Stomach (tissue), 9 donors: ENCODE results near the gene PCDHGB2. TPM values are rescaled to one million over a fixed set of nuclear protein-coding genes. Genes with fewer than 3 reads are reported as not detected.

Source experiments
- DNase-seq, 2 donors: peaks; one replicate each; pipeline versions ENCODE4 v3.0.0 to v3.0.0-alpha.2; 2013 to 2019
- H3K27ac ChIP-seq, 5 donors: fragments of 200-600 bp in 4 of 5; sonication (generic) in 4 of 5; one replicate each; pipeline ENCODE4 v1.5.1; 2013 to 2019; ENCODE audit warnings: mild to moderate bottlenecking in 1 of 5, moderate library complexity in 1 of 5
- H3K27me3 ChIP-seq, 3 donors: fragments of 200-600 bp; sonication (generic); one replicate each; pipeline ENCODE4 v1.5.1; 2017 to 2019; ENCODE audit warnings: mixed run types in 1 of 3
- H3K36me3 ChIP-seq, 4 donors: fragments of 200-600 bp; sonication (generic); 1 replicate in 3 of 4; 2 replicates in 1 of 4; pipeline ENCODE4 v1.5.1; 2016 to 2019
- H3K4me1 ChIP-seq, 4 donors: fragments of 200-600 bp; sonication (generic); one replicate each; pipeline ENCODE4 v1.5.1; 2016 to 2019
- H3K4me3 ChIP-seq, 4 donors: fragments of 200-600 bp; sonication (generic) in 3 of 4; one replicate each; pipeline ENCODE4 v1.5.1; 2016 to 2019; ENCODE audit warnings: mild to moderate bottlenecking in 1 of 4
- H3K9me3 ChIP-seq, 4 donors: fragments of 200-600 bp; sonication (generic); one replicate each; pipeline ENCODE4 v1.5.1; 2016 to 2019
- CTCF ChIP-seq, 7 experiments: fragments of 450-650 bp in 4 of 7; fragments of 200-600 bp in 3 of 7; sonication (generic) in 3 of 7; IDR thresholded peaks; one replicate each; pipeline ENCODE4 v1.5.1; 2016 to 2019; ENCODE audit warnings: antibody characterized with exemption in 7 of 7, control low read depth in 2 of 7, mild to moderate bottlenecking in 1 of 7
- EP300 ChIP-seq: sonication (generic); formaldehyde crosslinking; IDR thresholded peaks from one replicate; pipeline ENCODE4 v1.6.1; 2017; ENCODE audit warnings: antibody characterized with exemption
- POLR2A ChIP-seq, 4 donors: fragments of 450-650 bp; IDR thresholded peaks; one replicate each; pipeline ENCODE4 v1.6.1; 2016; ENCODE audit warnings: antibody characterized with exemption in 4 of 4, control low read depth in 2 of 4, mild to moderate bottlenecking in 1 of 4, moderate library complexity in 1 of 4
- POLR2AphosphoS5 ChIP-seq, 3 donors: sonication (generic); formaldehyde crosslinking; IDR thresholded peaks; one replicate each; pipeline ENCODE4 v1.6.1; 2016; ENCODE audit warnings: antibody characterized with exemption in 3 of 3
- WGBS, 5 donors: extraction: QIAGEN DNeasy Blood & Tissue Kit in 3 of 5; methylation state at CpG; one replicate each; pipeline versions ENCODE4 v1.1.5 to v1.1.7; 2013 to 2018; 5-methylcytosine and 5-hydroxymethylcytosine counted together
- intact Hi-C: fragments of 100-400 bp; cut with DNase I; formaldehyde crosslinking; loops from one replicate; pipeline ENCODE4 v1.15.1; 2023; ENCODE audit warnings: low total_unique reads
- polyA plus RNA-seq, 3 donors: library from polyadenylated mRNA; stranded (reverse); fragments of 200-250 nt; gene quantifications; one replicate each; pipeline ENCODE4 v1.2.3, GENCODE V29; 2013
- total RNA-seq, 5 donors: library from RNA; depleted of rRNA; stranded (reverse); fragments of >200 nt; gene quantifications; one replicate each; pipeline versions ENCODE4 v1.1.0 to v1.2.3, GENCODE V29; 2014 to 2016
- donor health status: healthy with polysubstance abuse.
- donor health status: Bipolar disorder and iron deficiency.
- donor health status: healthy.

PCDHGB2 gene
- total and polyA plus RNA-seq, 8 donors = 0.10 to 10.7 (median 6.2) TPM; not detected in 3

GRCh38 chr5:141349917-141350619 lies 9.7 kb upstream of the PCDHGB2 start, which contains the start of gene PCDHGB1:
Gene PCDHGB1, plus strand, starts transcription at chr5:141350099. Its CDS starts 162 bp downstream, at chr5:141350261.
- H3K36me3 ChIP-seq = peaks cover 0 to 8% (median 0%) of the 10 kb centered on the region in 4 donors
- H3K27ac ChIP-seq = no peak within 1 kb of the TSS
- H3K27me3 ChIP-seq = peaks cover 0 to 67% (median 4%) of the 10 kb centered on the region in 3 donors
- no peaks in the 10 kb centered on the region for H3K4me1 ChIP-seq
- DNase-seq = peak in 1 of 2 donors; percentile 40
- intact Hi-C loops = no loop called here
- no peak within 1 kb of the TSS for H3K4me3 ChIP-seq
- 21 to 28% (median 26%) methylated on average over 29 of the region's 29 CpGs for WGBS, 5 donors
- H3K9me3 ChIP-seq = peaks cover 23 to 95% (median 86%) of the 10 kb centered on the region in 4 donors
- TF ChIP-seq EP300 (no peak), POLR2A (IDR thresholded peaks at IDR 0.05) (no peak), POLR2AphosphoS5 (IDR thresholded peaks at IDR 0.05) (no peak), CTCF (IDR thresholded peaks at IDR 0.05) (no peak)

DNA sequence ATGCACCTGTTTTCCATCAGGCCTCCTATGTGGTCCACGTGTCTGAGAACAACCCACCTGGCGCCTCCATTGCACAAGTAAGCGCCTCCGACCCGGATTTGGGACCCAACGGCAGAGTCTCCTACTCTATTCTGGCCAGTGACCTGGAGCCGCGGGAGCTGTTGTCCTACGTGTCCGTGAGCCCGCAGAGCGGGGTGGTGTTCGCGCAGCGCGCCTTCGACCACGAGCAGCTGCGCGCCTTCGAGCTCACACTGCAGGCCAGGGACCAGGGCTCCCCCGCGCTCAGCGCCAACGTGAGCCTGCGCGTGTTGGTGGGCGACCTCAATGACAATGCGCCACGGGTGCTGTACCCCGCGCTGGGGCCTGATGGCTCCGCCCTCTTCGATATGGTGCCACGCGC lies 8.2 kb upstream of the PCDHGB2 start:
- Histone ChIP-seq H3K9me3 (peaks cover 31 to 97% (median 86%) of the 10 kb centered on the region in 4 donors), H3K4me1 (no peaks in the 10 kb centered on the region), H3K4me3 (no peak overlapping the region), H3K27me3 (peaks cover 0 to 71% (median 5%) of the 10 kb centered on the region in 3 donors), H3K27ac (no peak overlapping the region), H3K36me3 (peaks cover 0 to 8% (median 0%) of the 10 kb centered on the region in 4 donors)
- no peak for TF ChIP-seq POLR2AphosphoS5 (IDR thresholded peaks at IDR 0.05)
- no peak for TF ChIP-seq POLR2A (IDR thresholded peaks at IDR 0.05)
- no peak for TF ChIP-seq CTCF (IDR thresholded peaks at IDR 0.05)
- no peak for TF ChIP-seq EP300
- intact Hi-C loops = no loop called here
- no peak for DNase-seq
- 30 to 56% (median 38%) methylated on average over 6 to 34 of the region's 36 CpGs for WGBS, 5 donors

- 14 to 24% (median 17%) methylated on average over 21 to 29 of the region's 29 CpGs for WGBS, 5 donors
- Histone ChIP-seq H3K9me3 (peaks cover 33 to 97% (median 87%) of the 10 kb centered on the region in 4 donors), H3K4me1 (no peaks in the 10 kb centered on the region), H3K36me3 (peaks cover 0 to 6% (median 0%) of the 10 kb centered on the region in 4 donors), H3K27me3 (peaks cover 0 to 63% (median 9%) of the 10 kb centered on the region in 3 donors), H3K27ac (no peak within 1 kb of the TSS), H3K4me3 (peak within 1 kb of the TSS; percentile 23 to 28 (median 24))
- intact Hi-C loops = no loop called here
- TF ChIP-seq EP300 (no peak), CTCF (IDR thresholded peaks at IDR 0.05) (peak in 2 of 7 experiments; percentile 10 to 23)
- no peak for DNase-seq
Observed at GRCh38 chr5:141354900-141355469, 4.8 kb upstream of the PCDHGB2 start, which contains the start of gene PCDHGA4. Gene PCDHGA4, plus strand, starts transcription at chr5:141355021. Its CDS starts 87 bp downstream, at chr5:141355108.

- H3K9me3 ChIP-seq = peaks cover 35 to 97% (median 87%) of the 10 kb centered on the region in 4 donors
- 50 to 67% (median 53%) methylated on average over 18 to 24 of the region's 24 CpGs for WGBS, 5 donors
- H3K4me3 ChIP-seq = peak overlapping the region in 1 of 4 donors; percentile 23
Observed at GRCh38 chr5:141355641-141356040, 4.2 kb upstream of the PCDHGB2 start.

More at GRCh38 chr5:141355641-141356040, 4.2 kb upstream of the PCDHGB2 start:
- no peak for DNase-seq
- intact Hi-C loops = no loop called here
- Histone ChIP-seq H3K27ac (no peak overlapping the region), H3K36me3 (peaks cover 0 to 6% (median 0%) of the 10 kb centered on the region in 4 donors), H3K27me3 (peaks cover 0 to 63% (median 12%) of the 10 kb centered on the region in 3 donors), H3K4me1 (no peaks in the 10 kb centered on the region)
- TF ChIP-seq POLR2A (IDR thresholded peaks at IDR 0.05) (no peak), POLR2AphosphoS5 (IDR thresholded peaks at IDR 0.05) (no peak), EP300 (no peak), CTCF (IDR thresholded peaks at IDR 0.05) (no peak)
